Endothelial cell of umbilical vein (primary cell): ENCODE data around the gene CCDC136. TPM values are rescaled to one million over a fixed set of nuclear protein-coding genes. Genes with fewer than 3 reads are reported as not detected.

Source experiments
- BruUV-seq: library from RNA; stranded (reverse); fragments of 400-500 nt; replicated peaks from 2 replicates; lab custom pipeline; 2021; lab: Mats Ljungman, UMichigan
- CTCF ChIA-PET: fragments of 300-600, 350-600 bp; sonication (Branson Sonifier 250); formaldehyde crosslinking; loops from one replicate; lab custom pipeline; 2021; ENCODE audit warnings: antibody characterized with exemption, inconsistent platforms; lab: Charles Lee
- POLR2A ChIA-PET: fragments of 300-600, 350-600 bp; sonication (Branson Sonifier 250); formaldehyde crosslinking; loops from one replicate; lab custom pipeline; 2021; ENCODE audit warnings: antibody characterized with exemption, inconsistent platforms; lab: Charles Lee
- DNase-seq: peaks from one replicate; pipeline ENCODE4 v3.0.0-alpha.2; 2011; ENCODE audit warnings: low read depth, low spot score
- FAIRE-seq: peaks from 2 replicates; lab custom pipeline; 2011; peaks lifted over from hg19 to GRCh38; lab: Jason Lieb, UNC
- H2AFZ ChIP-seq: 2 replicates; pipeline ENCODE4 v1.6.0; 2012; ENCODE audit warnings: low read depth, low read length, control low read depth, inconsistent platforms
- H3K27ac ChIP-seq: 2 replicates; pipeline ENCODE4 v1.5.1; 2011; ENCODE audit warnings: low read depth, mild to moderate bottlenecking, control low read depth, low read length, moderate library complexity; ENCODE audit not compliant: insufficient read depth
- H3K27me3 ChIP-seq, 2 experiments: 2 replicates each; pipeline versions ENCODE4 v1.6.0 to v1.6.1; 2011; ENCODE audit warnings: low read length in 2 of 2, mixed read lengths in 1 of 2; ENCODE audit not compliant: control insufficient read depth in 2 of 2, insufficient read depth in 2 of 2
- H3K36me3 ChIP-seq, 2 experiments: 2 replicates in 1 of 2; 3 replicates in 1 of 2; pipeline ENCODE4 v1.5.1; 2011; ENCODE audit warnings: low read length in 2 of 2, mild to moderate bottlenecking in 1 of 2, moderate library complexity in 1 of 2; ENCODE audit not compliant: control insufficient read depth in 2 of 2, insufficient read depth in 2 of 2; ENCODE audit errors: extremely low read depth in 1 of 2
- H3K4me1 ChIP-seq: 3 replicates; pipeline ENCODE4 v1.5.1; 2011; ENCODE audit warnings: mild to moderate bottlenecking, low read length; ENCODE audit not compliant: control insufficient read depth, insufficient read depth; ENCODE audit errors: extremely low read depth
- H3K4me2 ChIP-seq: 2 replicates; pipeline ENCODE4 v1.6.1; 2011; ENCODE audit warnings: low read length, control low read depth, mixed read lengths; ENCODE audit not compliant: insufficient read depth
- H3K4me3 ChIP-seq, 3 experiments: fragments of 200-600 bp in 1 of 3; sonication (generic), shearing (Covaris generic) in 1 of 3; replicated peaks in 1 of 3; 2 replicates each; pipeline ENCODE4 v1.5.1; 2011 to 2016; ENCODE audit warnings: control low read depth in 3 of 3, low read length in 3 of 3, mild to moderate bottlenecking in 2 of 3, inconsistent platforms in 1 of 3, low read depth in 1 of 3, moderate library complexity in 1 of 3; ENCODE audit not compliant: insufficient read depth in 1 of 3
- H3K79me2 ChIP-seq: 2 replicates; pipeline ENCODE4 v1.6.0; 2012; ENCODE audit warnings: low read length, inconsistent platforms; ENCODE audit not compliant: control insufficient read depth, insufficient read depth
- H3K9ac ChIP-seq: replicated peaks from 2 replicates; pipeline ENCODE3; 2011; ENCODE audit warnings: low read length, control low read depth; ENCODE audit not compliant: insufficient read depth; ENCODE audit errors: extremely low read depth
- H3K9me1 ChIP-seq: replicated peaks from 3 replicates; pipeline ENCODE4 v1.6.0; 2011; ENCODE audit warnings: mild to moderate bottlenecking, low read length; ENCODE audit not compliant: control insufficient read depth, insufficient read depth; ENCODE audit errors: extremely low read depth
- H3K9me3 ChIP-seq: replicated peaks from 2 replicates; pipeline ENCODE4 v1.5.1; 2012; ENCODE audit warnings: low read length, inconsistent platforms; ENCODE audit not compliant: control insufficient read depth, insufficient read depth
- H4K20me1 ChIP-seq: replicated peaks from 2 replicates; pipeline ENCODE3; 2011; ENCODE audit warnings: mild to moderate bottlenecking, low read length; ENCODE audit not compliant: control insufficient read depth, insufficient read depth; ENCODE audit errors: extremely low read depth
- CTCF ChIP-seq, 2 donors: IDR thresholded peaks; 1 replicate in 1 of 2; 2 replicates in 1 of 2; pipeline ENCODE4 v1.5.1; 2011; ENCODE audit warnings: low read length in 2 of 2, mild to moderate bottlenecking in 2 of 2, moderate library complexity in 2 of 2, control low read depth in 1 of 2, inconsistent platforms in 1 of 2, low read depth in 1 of 2; ENCODE audit not compliant: insufficient read depth in 1 of 2; ENCODE audit errors: extremely low read depth in 1 of 2
- EZH2 ChIP-seq: IDR thresholded peaks from 2 replicates; pipeline ENCODE4 v1.6.1; 2012; ENCODE audit warnings: borderline replicate concordance, low read depth, mild to moderate bottlenecking, moderate library complexity, low read length, inconsistent platforms; ENCODE audit not compliant: severe bottlenecking
- FOS ChIP-seq: IDR thresholded peaks from 2 replicates; pipeline ENCODE4 v1.6.1; 2011; ENCODE audit warnings: mild to moderate bottlenecking, low read length, moderate library complexity, borderline replicate concordance; ENCODE audit not compliant: insufficient read depth
- GATA2 ChIP-seq: IDR thresholded peaks from 2 replicates; pipeline ENCODE4 v1.7.0; 2011; ENCODE audit warnings: low read depth, mild to moderate bottlenecking, moderate library complexity, mixed read lengths, low read length; ENCODE audit not compliant: insufficient read length, insufficient read depth
- JUN ChIP-seq: IDR thresholded peaks from 2 replicates; pipeline ENCODE4 v1.6.1; 2011; ENCODE audit warnings: borderline replicate concordance, low read depth; ENCODE audit not compliant: insufficient read length, insufficient read depth
- MYC ChIP-seq: IDR thresholded peaks from one replicate; pipeline ENCODE4 v1.6.1; 2011; ENCODE audit warnings: mild to moderate bottlenecking, low read depth, low read length
- POLR2A ChIP-seq: IDR thresholded peaks from 2 replicates; pipeline ENCODE4 v1.6.1; 2012; ENCODE audit warnings: low read depth, mild to moderate bottlenecking, control low read depth, low read length
- POLR2AphosphoS5 ChIP-seq: IDR thresholded peaks from 2 replicates; pipeline ENCODE4 v1.6.1; 2012; ENCODE audit warnings: low read depth, mild to moderate bottlenecking, control low read depth, low read length, moderate library complexity; ENCODE audit not compliant: insufficient read depth
- dilution Hi-C: fragments of 300-500 bp; cut with MboI; formaldehyde crosslinking; loops from one replicate; pipeline ENCODE4 v1.15.0; 2019; ENCODE audit warnings: low sequenced_read_pairs; ENCODE audit not compliant: extremely low pct_ligation_motif_present
- intact Hi-C: fragments of 100-400 bp; cut with micrococcal nuclease; formaldehyde crosslinking; loops from one replicate; pipeline ENCODE4 v1.10.0; 2022
- polyA plus RNA-seq, 4 experiments: library from polyadenylated mRNA; depleted of rRNA in 3 of 4; stranded (reverse) in 3 of 4; unstranded in 1 of 4; fragments of >200 nt; gene quantifications; 2 replicates each; pipeline versions ENCODE4 v1.2.1 to v1.2.3, GENCODE V29; 2011 to 2012; ENCODE audit warnings: missing spikeins in 1 of 4
- total RNA-seq: library from RNA; stranded (reverse); gene quantifications from 2 replicates; pipeline ENCODE4 v1.2.3, GENCODE V29; 2021
- TF ChIP-seq, protein P1 (sequence below): IDR thresholded peaks from 2 replicates; pipeline ENCODE4 v1.6.1; 2011; ENCODE audit not compliant: insufficient read depth, insufficient read length

CCDC136 gene
- total and polyA plus RNA-seq, 2 donors (not counting 3 experiments of a cell fraction or from before 2014, with no cell fraction given), result 1.8 to 3.3 TPM

DNA sequence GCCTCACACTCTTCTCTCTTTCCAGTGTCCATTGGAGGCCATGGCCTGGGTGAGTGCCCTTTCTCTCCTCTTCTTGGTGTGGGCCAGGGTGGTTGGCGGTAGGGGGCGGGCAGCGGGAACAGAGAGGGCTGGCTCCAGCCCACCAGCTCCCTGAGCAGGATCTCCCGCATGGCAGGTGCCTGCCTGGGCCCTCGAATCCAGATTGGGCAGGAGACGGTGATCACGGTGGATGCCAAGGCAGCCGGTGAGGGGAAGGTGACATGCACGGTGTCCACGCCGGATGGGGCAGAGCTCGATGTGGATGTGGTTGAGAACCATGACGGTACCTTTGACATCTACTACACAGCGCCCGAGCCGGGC lies 57.4 kb downstream of the CCDC136 start:
- FAIRE-seq, result no peak
- POLR2A ChIA-PET, result no interaction called here
- H3K9ac ChIP-seq, result no peak overlapping the region

More for the DNA sequence above, 57.4 kb downstream of the CCDC136 start:
- H3K36me3 ChIP-seq, result peaks cover 12 to 81% of the 10 kb centered on the region in 2 experiments
- H3K9me3 ChIP-seq, result no peaks in the 10 kb centered on the region
- CTCF ChIA-PET, result no interaction called here
- H4K20me1 ChIP-seq, result no peaks in the 10 kb centered on the region
- H3K4me2 ChIP-seq, result no peak overlapping the region
- no peaks in the 10 kb centered on the region for H3K79me2 ChIP-seq
- dilution Hi-C loops, result no loop called here
- intact Hi-C loops, result no loop called here
- TF ChIP-seq CTCF (IDR thresholded peaks at IDR 0.05; ENCODE audit: extremely low read depth in 1 of 2, insufficient read depth in 1 of 2, low read depth in 1 of 2, low read length in 2 of 2) (no peak), MYC (no peak), JUN (no peak), EZH2 (no peak), POLR2AphosphoS5 (no peak), GATA2 (no peak), FOS (no peak), POLR2A (no peak)
- TF ChIP-seq, protein P1, sequence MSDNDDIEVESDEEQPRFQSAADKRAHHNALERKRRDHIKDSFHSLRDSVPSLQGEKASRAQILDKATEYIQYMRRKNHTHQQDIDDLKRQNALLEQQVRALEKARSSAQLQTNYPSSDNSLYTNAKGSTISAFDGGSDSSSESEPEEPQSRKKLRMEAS, result no peak
- H3K9me1 ChIP-seq, result no peaks in the 10 kb centered on the region
- DNase-seq, result no peak
- no peak overlapping the region for H3K27ac ChIP-seq
- no peak overlapping the region for H3K4me3 ChIP-seq
- no peaks in the 10 kb centered on the region for H3K4me1 ChIP-seq
- H2AFZ ChIP-seq, result no peak overlapping the region
- BruUV-seq, result no TSS peak
- no peaks in the 10 kb centered on the region for H3K27me3 ChIP-seq
